ENCODE measurements around the gene IL1R1.

Gene IL1R1

DNA sequence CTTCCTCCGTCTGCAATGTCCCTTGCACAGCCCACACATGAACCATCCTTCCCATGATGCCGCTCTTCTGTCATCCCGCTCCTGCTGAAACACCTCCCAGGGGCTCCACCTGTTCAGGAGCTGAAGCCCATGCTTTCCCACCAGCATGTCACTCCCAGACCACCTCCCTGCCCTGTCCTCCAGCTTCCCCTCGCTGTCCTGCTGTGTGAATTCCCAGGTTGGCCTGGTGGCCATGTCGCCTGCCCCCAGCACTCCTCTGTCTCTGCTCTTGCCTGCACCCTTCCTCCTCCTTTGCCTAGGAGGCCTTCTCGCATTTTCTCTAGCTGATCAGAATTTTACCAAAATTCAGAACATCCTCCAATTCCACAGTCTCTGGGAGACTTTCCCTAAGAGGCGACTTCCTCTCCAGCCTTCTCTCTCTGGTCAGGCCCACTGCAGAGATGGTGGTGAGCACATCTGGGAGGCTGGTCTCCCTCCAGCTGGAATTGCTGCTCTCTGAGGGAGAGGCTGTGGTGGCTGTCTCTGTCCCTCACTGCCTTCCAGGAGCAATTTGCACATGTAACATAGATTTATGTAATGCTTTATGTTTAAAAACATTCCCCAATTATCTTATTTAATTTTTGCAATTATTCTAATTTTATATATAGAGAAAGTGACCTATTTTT is 35.4 kb downstream of the IL1R1 start:
- DNase-seq: no peak

DNA sequence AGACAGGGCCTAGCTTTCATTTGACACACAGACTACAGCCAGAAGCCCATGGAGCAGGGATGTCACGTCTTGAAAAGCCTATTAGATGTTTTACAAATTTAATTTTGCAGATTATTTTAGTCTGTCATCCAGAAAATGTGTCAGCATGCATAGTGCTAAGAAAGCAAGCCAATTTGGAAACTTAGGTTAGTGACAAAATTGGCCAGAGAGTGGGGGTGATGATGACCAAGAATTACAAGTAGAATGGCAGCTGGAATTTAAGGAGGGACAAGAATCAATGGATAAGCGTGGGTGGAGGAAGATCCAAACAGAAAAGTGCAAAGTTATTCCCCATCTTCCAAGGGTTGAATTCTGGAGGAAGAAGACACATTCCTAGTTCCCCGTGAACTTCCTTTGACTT is 36.5 kb downstream of the IL1R1 start:
- no peak for DNase-seq

DNA sequence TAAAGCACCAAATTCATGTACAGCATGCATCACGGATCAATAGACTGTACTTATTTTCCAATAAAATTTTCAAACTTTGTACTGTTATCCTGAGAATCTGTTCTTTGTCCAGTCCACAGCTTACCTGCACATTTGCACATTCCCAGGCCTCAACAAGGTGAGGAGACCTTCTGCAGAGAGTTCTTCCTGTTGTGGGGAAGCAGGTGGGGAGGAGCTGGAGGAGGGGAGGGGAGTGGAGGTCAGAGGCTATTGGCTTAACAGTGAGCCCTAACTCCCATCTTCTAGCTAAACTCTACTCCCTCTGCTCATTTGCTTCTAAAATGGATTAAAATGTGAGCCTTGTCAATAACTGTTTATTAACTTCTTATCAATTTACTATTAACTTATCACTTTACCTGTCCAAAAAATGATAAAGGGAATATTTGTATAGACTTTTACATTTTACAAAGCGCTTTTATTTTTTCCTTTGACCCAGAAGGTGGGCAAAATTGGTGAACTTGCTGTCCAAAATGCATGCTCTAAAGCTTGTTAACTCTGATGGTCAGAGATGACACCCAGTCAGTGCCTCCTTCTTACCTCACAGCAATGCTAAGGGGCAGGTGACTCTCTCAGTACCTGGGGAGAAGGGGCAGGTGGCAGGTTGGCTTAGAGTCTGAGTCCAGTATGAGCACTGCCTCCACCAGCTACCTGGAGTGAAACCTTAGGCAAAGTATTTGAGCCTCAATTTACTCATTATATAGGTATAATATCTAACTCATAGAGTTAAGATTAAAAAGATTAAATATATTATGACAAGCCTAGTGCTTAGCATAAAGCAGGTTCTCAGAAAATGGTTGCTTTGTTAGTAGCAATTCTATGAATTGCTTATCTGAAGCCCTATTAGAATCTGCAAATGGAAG is 37.5 kb downstream of the IL1R1 start:
- no peak for DNase-seq

DNA sequence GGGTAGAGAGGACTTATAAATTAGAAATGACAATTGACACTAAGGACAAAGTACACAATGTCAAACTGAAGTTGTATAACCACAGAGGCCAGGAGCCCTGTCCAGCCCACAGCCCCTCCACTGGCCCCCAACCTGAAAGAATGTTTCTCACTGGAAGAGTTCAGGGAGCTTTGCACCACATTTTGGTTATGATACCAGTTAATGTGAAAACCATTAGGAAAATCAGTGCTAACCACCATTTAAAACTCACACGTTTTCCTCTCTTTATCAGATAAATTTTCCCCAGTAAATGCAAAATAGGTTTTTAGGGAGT is 38.1 kb downstream of the IL1R1 start:
- DNase-seq: no peak

DNA sequence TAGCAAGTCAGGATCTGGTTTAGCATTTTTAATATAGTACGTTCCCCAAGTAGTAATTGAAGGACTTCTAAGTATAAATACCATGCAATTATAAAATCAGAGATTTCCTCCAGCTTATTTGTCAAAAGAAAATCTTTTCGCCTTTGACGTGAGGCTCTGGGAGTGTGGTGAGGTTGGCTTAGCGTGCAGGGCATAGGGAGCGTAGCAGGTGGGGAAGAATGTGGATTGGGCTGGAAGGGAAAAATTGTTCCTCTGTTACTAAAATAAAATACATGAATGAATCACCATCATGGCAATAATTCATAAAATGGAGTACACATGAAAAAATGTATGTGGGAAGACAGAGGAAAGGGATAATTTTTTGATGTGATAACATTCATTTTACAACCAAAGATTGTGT is 38.8 kb downstream of the IL1R1 start:
- DNase-seq: no peak

DNA sequence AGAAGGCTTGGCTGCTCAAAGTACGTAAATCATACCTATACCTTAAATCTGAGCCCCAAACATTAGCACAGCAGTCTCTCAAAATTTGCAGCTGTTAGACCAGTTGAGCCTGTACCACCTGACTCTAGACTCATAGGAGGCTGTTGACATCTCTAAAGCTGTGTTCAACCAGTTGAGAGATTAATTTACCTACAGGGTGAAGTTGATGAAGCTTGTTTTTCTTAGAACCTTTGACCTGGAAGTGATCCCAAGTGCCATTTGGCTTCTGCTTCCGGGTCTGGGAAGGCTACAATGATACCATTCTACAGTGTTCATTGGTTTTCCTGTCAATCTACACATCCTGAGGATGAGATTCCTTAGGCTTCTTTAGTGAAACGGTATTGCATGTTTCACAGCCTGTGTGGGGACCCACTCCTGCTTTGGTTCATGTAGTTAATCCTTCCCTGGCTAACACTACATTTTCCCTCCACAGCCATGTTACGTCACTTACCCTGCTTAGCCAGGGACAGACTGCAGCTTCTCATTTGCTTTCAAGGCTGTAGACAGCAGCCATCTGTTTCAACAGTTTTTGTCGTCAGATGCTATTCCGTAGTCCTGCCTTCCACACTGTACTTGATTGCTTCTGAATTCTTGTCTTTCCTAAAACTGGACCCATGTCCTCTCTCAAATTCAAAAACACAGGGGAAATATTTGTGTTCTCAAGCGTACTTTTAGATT is 39.5 kb downstream of the IL1R1 start:
- DNase-seq: no peak

DNA sequence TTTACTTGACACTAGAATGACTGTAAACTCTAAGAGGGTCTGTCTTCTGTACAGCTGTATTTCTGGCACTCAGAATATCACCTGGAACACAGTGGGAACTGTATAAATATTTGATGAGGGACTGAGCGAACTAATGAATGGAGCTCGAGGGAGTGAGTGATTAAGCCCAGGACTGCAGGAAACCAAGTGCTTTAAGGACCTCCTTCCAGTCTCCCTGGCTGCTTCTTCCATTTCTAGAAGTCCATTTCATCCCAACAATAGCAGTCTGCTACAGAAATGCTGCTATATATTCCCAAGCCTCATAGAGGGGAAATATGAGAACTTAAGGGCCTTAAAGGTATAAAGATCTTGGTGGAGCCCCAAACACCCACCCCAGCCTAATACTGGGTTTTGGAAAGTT is 41.5 kb downstream of the IL1R1 start:
- DNase-seq: no peak

DNA sequence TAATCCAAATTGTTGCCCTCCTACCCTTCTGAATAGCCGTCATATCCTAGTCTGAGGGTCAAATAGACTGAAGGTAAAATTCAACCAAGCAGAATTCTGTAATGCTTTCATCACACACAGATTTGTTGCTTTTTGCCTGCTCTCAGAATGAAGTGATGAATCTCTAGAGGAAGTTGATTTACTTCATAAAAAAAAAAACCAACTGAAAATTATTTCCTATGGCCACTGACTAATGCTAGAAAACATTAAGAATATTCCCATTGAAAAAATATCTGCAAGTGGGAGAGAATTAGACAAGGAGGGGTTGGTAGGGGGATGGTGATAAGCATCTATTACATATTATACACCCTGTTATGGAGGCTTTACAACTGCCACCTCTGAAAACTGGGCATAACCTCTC is 42.0 kb downstream of the IL1R1 start:
- DNase-seq: no peak

DNA sequence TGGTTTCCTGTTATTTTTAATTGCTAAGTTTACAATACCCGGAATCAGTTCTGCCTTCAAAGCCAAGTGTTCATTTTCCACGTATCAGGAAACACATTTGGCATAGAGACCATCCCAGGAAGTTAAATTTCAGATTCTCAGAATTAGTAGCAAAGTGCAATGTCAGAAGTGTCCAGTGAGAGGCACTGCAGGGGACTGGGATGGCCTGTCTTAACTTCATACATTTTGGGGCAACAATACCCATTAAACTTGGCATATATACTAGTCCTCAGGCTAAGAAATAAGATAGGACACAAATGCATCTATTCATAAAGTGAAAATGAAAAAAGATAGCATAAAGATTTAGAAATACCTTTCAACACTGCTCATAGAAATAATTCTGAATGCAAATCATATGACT is 42.8 kb downstream of the IL1R1 start:
- no peak for DNase-seq

DNA sequence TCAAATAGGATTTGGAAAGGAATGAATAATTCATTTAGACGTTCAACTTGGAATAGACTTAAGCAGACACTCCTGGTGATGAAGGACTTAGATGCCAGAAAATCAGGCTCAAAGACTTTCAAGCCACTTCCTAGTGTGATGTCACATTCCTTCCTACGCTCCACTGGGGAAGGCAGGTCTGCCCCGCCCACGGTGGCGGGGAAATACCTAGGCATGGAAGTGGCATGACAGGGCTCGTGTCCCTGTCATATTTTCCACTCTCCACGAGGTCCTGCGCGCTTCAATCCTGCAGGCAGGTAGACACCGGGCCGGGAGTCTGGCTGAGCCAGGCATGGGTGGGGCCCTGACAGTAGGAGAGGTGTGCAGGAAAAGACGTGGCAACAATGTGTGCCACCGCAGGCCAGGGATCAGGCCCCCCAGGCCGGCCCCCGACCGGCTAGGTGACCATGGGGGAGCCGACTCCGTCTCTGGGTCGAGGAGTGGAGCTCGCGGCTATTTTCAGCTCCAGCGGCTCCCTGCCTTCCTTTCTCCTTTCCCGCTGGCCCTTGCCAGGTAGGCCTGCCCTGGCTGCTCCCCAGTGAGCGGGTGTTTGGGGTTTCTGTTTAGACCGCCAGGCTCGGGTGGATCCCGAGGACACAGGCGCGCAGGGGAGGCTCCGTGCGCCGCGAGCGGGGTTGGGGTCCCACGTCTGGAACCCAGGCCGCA is 44.4 kb downstream of the IL1R1 start, which contains the start of gene IL1RL2:
Gene IL1RL2 (plus strand): TSS at position 233 of the 705 bp plus-strand sequence. CDS start 845 bp downstream, outside the sequence.
- no peak for DNase-seq

DNA sequence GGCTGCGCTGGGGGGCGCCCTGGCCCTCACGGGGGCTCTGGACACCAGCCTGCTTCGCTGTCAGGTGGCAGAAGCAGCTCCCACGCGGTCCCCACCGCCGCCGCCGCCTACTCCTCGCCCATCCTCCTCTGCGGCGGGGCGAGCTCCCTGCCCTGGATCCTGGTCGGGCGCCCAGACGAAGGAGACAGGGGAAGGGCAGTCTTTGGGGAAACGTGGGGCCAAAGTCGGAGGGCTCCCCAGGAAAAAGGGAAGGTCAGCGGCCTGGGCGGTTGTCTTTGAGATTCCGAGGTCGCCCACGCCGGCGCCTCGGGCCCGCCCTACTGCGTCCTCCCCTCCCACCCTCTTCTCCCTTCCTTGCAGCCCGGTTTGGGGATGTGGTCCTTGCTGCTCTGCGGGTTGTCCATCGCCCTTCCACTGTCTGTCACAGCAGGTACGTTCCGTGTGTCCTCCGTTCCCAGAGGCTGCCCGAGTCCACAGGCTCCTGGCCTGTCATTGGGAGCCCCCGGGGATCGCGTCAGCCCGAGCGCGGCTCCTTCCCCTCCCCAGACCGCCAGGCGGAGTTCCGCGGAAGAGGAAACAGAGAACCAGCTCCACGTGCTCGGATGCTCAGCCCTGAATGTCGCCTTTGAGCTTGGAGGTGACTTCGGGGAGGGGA is 45.1 kb downstream of the IL1R1 start:
- peak; percentile 23 for DNase-seq

DNA sequence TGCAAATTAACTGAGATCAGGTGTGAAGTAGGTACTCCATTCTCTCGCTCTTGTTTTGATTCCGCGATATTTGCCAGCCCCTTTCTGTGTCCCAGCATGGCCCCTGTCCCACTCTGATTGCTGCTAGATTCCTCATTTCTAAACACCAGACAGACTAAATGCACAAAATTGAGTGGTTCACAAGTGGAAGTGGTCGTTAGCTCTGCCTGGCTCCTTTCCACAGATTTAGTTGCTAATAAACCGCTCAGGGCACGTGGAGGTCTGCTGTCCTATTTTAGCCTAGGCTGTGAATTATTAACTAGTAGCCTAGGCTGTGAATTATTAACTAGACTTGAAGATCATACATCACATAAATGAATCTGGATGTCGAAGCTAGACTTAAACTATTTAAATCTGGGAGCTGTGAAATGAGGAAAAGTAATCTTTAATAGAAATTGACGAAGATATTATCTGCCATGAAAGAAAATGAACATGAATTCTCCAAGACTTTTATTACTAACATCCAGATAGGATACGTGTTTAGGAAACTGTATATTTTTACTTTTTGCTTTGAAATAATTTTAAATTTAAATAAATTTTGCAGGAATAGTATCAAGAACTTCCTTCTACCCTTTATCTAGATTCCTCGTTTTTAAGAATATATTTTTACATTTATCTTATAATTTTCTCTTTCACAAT is 48.0 kb downstream of the IL1R1 start:
- no peak for DNase-seq

DNA sequence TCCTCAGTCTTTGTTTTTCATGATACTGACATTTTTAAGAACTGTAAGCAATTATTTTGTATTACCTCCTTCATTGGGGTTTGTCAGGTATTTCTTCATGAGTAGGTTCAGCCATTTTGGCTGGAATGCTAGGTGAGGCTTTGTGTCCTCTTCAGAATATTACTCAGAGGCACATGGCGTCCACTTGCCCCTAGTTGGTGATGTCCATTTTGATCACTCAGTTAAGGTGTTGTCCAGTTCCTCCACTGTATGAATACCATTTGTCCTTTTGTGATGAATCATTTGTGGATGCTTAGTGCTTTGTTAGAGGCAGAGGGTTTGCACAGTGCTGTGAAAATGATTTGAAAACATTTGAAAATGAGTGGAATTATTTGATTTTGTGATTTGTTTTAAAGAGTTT is 49.0 kb downstream of the IL1R1 start:
- DNase-seq: no peak

DNA sequence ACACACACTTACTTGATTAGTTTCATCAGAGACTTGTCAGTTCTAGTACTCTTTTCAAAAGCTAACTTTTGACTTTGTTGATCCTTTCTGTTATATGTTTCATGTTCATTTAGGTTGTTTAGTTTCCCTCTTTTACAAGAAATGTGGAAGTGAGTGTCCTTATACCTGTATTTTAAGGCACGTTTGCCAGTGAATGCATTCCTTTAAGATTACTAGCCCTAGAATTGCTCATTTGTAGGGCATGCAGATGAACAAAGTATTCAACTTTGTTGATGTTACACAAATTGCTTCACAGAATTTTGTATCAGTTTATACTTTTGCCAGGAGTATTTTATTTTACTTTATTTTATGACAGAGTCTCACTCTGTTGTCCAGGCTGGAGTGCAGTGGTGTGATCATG is 50.5 kb downstream of the IL1R1 start:
- DNase-seq: no peak

DNA sequence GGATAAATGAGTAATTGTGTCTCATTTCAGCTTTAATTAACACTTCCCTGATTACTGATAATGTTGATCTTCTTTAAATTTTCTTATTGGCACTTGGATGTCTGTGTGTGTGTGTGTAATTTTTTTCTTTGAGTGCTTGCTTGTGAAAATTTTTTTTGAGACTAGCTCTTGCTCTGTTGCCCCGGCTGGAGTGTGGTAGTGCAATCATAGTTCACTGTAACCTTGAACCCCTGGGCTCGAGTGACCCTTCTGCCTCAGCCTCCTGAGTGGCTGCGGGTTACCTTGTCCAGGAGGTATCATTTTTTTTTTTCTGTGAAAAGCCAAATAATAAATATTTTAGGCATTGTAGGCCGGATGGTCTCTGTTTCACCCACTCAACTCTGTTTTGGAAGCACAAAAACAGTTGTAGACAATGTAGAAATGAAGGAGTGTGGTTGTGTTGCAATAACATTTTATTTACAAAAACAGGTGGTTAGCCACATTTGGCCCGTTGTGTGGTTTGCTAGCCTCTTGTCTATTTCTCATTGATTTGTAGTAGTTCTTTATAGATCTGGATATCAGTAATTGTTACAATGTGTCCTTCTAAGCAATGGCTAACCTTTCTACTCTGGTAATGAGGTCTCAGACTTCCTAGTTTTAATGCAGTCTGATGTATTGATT is 52.2 kb downstream of the IL1R1 start:
- no peak for DNase-seq

DNA sequence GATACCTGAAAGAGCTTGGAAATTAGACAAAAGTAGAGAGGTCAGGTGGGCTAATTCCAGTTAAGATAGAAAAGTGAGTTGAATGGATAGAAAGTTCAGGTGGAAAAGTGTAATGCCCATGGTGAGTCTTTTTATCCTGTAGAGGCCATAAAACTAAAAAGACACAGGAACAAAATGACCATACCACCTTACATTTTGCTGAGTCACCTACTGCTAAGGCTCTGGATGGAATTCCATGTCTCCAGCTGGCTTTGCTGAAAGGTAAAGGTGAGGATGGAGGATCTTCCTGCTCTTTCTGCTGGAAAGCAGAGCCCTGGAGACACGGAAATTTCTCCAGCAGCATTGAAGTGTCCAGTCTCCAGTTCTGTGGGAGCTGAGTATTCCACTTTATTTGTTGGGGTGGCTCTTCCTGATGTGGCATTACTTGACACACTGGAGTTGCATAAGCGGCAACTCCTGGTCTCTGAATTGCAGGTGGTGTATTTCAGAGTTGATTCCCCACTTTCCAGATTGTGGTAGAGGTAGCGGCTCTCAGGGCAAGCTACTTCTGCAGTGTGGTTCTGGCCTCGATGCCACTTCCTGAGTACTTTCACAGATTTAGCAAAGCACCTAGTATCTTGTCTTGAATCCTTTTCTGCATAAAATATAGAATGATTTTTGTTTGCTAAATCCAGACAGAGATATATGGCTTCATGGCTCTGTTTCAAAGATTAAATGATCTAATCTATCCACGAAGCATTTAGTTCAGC is 55.0 kb downstream of the IL1R1 start:
- no peak for DNase-seq

DNA sequence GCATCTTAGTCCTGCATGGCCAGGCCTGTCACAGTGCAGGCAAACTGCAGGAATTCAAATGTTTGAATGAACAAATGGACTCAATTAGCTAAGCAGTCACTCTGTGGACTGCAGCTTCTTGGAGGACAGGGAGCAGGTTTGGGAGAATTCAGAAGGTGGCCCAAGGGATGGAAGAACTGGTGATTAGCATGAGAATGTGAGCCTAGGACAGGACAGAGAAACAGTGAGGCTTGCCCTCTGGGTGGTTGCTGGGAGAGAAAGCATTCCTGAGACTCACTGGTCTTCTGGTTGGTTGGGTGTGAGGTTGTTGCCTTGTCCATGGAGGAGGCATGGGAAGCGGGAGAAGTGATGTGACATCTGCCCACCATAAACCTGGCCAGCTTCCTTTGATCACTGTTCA is 58.0 kb downstream of the IL1R1 start:
- no peak for DNase-seq

DNA sequence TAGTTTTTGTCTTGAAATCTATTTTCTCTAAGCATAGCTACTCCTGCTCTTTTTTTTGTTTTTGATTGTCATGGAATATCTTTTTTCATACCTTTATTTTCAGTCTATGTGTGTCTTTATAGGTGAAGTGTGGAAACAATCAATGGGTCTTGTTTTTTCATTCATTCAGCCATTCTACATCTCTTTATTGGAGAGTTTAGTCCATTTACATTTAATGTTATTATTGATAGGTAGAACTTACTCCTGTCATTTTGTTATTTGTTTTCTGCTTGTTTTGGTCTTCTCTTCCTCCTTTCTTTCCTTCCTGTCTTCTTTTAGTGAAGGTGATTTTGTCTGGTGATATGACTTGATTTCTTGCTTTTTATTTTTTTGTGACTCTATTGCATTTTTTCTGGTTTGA is 62.1 kb downstream of the IL1R1 start:
- DNase-seq: no peak

DNA sequence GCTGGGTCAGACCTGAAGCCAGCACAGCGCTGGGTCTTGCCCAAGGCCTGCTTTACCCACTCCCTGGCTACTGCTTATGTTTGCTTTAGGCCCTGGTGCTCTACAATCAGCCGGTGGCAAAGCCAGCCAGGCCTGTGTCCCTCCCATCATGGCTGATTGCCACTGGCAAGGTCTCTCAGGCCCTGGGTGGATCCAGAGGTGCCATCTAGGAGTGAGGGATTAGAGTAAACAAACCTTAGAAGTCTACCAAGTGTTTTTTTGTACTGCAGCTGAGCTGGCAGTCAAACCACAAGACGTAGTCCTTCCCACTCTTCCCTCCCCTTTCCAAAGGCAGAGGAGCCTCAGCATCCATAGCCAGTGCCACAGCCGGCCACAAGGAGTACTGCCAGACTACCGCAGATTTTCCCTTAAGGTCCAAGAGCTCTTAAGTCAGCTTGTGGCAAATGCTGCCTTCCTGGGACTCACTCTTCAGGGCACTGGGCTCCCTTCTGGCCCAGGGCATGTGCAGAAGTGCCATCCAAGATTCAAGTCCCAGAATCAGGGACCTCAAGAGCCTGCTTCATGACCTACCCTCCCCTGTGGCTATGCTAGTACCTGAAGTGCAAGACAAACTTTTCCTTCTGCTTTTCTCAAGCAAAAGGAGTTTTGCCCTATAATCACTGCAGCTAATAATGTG is 64.3 kb downstream of the IL1R1 start:
- no peak for DNase-seq

DNA sequence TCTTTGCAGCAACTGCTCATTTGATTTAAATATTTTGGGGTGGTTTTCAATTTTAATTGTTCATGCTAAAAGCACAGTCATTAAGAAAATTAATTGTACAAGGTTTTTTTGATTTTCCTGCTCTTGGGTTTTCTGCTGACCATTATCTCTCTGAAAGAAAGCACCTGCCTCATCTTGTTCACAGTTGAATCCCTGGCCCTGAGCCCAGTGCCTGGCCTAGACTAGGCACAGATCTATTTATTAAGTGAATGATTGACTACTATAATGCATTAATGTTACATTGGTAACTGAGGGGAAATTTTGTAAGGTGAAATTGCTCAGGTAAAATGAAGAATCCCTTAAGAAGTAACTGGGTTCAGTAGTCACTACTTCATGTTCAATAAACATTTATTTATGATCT is 66.2 kb downstream of the IL1R1 start:
- no peak for DNase-seq

Data from activated effector memory CD4-positive, alpha-beta T cell treated with Interleukin-2 at 50 U/mL for 16 hours (primary cell).